ENCODE results near the gene GGA2. TPM values are rescaled to one million over a fixed set of nuclear protein-coding genes. Genes with fewer than 3 reads are reported as not detected.

Gene GGA2
- total RNA-seq, 4 donors from 2014 or later, result 36.5 to 50.5 (median 41.5) TPM

DNA sequence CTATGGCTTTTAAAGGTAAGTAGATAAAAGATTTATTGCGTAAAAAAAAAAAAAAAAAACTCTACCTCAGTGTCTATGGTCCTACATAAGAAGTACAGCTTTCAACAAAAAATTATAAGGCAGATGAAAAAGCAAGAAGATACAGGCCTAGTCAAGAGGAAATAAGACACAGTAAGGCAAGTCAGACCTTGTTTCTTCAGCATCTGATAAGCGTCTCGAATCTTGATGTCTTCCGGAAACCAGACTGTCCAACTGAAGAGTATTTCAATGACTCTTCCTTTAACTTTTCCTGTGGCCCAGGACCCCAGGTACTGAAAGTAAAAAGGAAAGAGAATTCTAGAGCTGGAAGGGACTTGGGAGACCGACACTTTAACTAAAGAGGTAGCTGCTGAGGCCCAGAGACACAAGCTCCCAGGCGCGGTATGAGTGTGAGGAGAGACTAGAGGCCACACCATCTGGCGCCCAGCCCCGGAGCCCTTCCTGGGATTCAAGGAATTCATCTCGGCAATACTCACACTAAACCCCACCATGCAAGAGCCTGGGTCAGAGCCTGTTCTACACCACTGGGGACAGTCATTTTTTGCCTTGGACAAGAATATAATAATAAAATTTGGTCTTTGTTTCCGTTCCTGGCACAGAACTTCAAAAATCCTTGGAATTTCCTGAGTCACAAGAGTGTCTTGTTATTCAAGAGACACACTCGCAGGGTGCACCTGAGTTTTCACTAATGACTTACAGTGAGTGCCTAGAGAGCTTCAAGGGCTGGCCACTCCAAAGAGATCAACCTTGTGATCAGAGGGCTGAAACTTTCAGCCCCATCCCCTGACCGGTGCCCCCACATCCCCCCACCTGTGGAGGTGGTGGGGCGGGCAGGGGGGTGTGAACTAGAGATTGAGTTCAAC, 18.6 kb downstream of the GGA2 start:
- H3K27ac ChIP-seq, result no peak overlapping the region
- no peak overlapping the region for H3K4me3 ChIP-seq
- WGBS, 2 donors (ENCODE audit: low coverage in 1 of 2), result 48 to 73% methylated on average over 10 to 13 of the region's 14 CpGs
- no peaks in the 10 kb centered on the region for H3K27me3 ChIP-seq
- no peak for TF ChIP-seq POLR2AphosphoS5 (IDR thresholded peaks at IDR 0.05)
- TF ChIP-seq, protein P1, sequence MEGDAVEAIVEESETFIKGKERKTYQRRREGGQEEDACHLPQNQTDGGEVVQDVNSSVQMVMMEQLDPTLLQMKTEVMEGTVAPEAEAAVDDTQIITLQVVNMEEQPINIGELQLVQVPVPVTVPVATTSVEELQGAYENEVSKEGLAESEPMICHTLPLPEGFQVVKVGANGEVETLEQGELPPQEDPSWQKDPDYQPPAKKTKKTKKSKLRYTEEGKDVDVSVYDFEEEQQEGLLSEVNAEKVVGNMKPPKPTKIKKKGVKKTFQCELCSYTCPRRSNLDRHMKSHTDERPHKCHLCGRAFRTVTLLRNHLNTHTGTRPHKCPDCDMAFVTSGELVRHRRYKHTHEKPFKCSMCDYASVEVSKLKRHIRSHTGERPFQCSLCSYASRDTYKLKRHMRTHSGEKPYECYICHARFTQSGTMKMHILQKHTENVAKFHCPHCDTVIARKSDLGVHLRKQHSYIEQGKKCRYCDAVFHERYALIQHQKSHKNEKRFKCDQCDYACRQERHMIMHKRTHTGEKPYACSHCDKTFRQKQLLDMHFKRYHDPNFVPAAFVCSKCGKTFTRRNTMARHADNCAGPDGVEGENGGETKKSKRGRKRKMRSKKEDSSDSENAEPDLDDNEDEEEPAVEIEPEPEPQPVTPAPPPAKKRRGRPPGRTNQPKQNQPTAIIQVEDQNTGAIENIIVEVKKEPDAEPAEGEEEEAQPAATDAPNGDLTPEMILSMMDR (IDR thresholded peaks at IDR 0.05), result no peak
- TF ChIP-seq EP300 (IDR thresholded peaks at IDR 0.05), result no peak
- TF ChIP-seq POLR2A (IDR thresholded peaks at IDR 0.05), result no peak
- peaks cover 0 to 97% of the 10 kb centered on the region in 2 donors for H3K36me3 ChIP-seq
- H3K4me1 ChIP-seq, result peaks cover 0 to 9% (median 0%) of the 10 kb centered on the region in 3 donors
- ATAC-seq, result no peak
- no peaks in the 10 kb centered on the region for H3K9me3 ChIP-seq

DNA sequence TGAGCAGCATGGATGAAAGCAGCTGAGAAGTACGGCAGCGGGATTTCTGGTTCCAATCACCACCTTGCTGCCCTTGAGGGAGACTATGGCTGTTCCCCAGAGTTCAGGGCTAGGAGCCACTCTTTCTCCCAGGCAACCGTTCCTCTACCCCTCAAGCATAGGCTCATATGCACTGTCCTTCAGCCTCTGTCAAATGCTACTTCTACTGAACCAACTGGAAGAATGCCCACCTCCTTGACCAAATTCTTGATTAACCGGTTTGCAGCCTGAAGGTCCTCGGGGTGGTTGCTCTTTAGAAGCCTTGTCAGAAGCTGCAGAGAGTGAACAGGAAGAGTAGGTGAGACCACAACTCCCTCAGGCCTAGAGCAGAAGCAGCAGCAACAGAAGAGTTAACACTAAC, 23.8 kb downstream of the GGA2 start:
- no peak for ATAC-seq
- Histone ChIP-seq H3K36me3 (peaks cover 0 to 100% of the 10 kb centered on the region in 2 donors), H3K4me1 (no peaks in the 10 kb centered on the region), H3K9me3 (no peaks in the 10 kb centered on the region), H3K4me3 (no peak overlapping the region), H3K27ac (no peak overlapping the region), H3K27me3 (no peaks in the 10 kb centered on the region)
- TF ChIP-seq, protein P1 (IDR thresholded peaks at IDR 0.05), result no peak
- TF ChIP-seq EP300 (IDR thresholded peaks at IDR 0.05) (no peak), POLR2A (IDR thresholded peaks at IDR 0.05) (no peak), POLR2AphosphoS5 (IDR thresholded peaks at IDR 0.05) (no peak)
- 90% methylated on average over 2 of the region's 5 CpGs; no CpG with 5 or more reads in 1 of the 2 donors for WGBS, 2 donors (ENCODE audit: low coverage in 1 of 2)

DNA sequence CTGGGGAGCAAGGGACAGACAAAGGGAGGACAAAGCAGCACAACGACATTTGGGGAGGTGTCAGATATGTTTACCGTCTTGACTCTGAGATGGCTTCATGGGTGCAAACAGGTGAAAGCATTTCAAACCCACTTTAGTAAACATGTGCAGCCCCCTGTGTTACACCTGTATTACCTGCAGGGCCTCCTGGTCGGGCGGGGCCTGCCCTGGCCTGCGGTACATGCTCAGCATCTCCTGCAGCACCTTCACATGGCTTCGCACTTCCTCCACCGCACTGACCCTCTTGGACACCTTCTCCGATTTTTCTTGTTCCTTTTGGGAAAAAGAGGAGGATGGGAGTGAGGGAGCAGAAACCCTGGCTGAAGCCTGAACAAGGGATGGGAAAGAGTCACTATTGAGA, 24.5 kb downstream of the GGA2 start:
- H3K4me1 ChIP-seq, result no peaks in the 10 kb centered on the region
- no peak for ATAC-seq
- no peak overlapping the region for H3K27ac ChIP-seq
- TF ChIP-seq POLR2A (IDR thresholded peaks at IDR 0.05) (no peak), EP300 (IDR thresholded peaks at IDR 0.05) (no peak), POLR2AphosphoS5 (IDR thresholded peaks at IDR 0.05) (no peak)
- TF ChIP-seq, protein P1 (IDR thresholded peaks at IDR 0.05), result no peak
- H3K4me3 ChIP-seq, result no peak overlapping the region
- no peaks in the 10 kb centered on the region for H3K27me3 ChIP-seq
- 90% methylated on average over 3 of the region's 8 CpGs; no CpG with 5 or more reads in 1 of the 2 donors for WGBS, 2 donors (ENCODE audit: low coverage in 1 of 2)
- H3K36me3 ChIP-seq, result peaks cover 0 to 100% of the 10 kb centered on the region in 2 donors
- H3K9me3 ChIP-seq, result no peaks in the 10 kb centered on the region

DNA sequence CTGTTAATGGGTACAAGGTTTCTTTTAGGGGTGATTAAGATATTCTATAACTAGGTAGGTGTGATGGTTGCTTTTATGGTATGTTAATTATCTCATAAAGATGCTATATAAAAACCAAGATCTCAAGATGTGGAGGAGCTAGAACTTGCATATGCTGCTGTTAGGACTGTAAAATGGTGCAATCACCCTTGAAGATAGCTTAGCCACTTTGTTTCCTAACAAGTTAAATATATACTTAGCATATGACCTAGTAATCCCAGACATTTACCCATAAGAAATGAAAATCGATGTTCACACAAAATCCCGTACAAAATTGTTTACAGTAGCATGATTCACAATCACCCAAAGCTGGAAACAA, 25.1 kb downstream of the GGA2 start:
- Histone ChIP-seq H3K27me3 (no peaks in the 10 kb centered on the region), H3K36me3 (peaks cover 0 to 100% of the 10 kb centered on the region in 2 donors), H3K4me1 (no peaks in the 10 kb centered on the region), H3K9me3 (no peaks in the 10 kb centered on the region), H3K4me3 (no peak overlapping the region), H3K27ac (no peak overlapping the region)
- 75 to 85% methylated on average over 2 of the region's 2 CpGs for WGBS, 2 donors (ENCODE audit: low coverage in 1 of 2)
- ATAC-seq, result no peak
- TF ChIP-seq POLR2A (IDR thresholded peaks at IDR 0.05), result no peak
- TF ChIP-seq POLR2AphosphoS5 (IDR thresholded peaks at IDR 0.05), result no peak
- no peak for TF ChIP-seq EP300 (IDR thresholded peaks at IDR 0.05)
- TF ChIP-seq, protein P1 (IDR thresholded peaks at IDR 0.05), result no peak

Data from gastroesophageal sphincter (tissue), 4 donors.